ENCODE measurements around the gene PISD. TPM values are rescaled to one million over a fixed set of nuclear protein-coding genes. Genes with fewer than 3 reads are reported as not detected.

PISD gene
- total and polyA plus RNA-seq, 9 of the 15 experiments (the other 6 are each of a cell fraction or from before 2014, with no cell fraction given), result 24.5 to 65.9 (median 36.6) TPM

DNA sequence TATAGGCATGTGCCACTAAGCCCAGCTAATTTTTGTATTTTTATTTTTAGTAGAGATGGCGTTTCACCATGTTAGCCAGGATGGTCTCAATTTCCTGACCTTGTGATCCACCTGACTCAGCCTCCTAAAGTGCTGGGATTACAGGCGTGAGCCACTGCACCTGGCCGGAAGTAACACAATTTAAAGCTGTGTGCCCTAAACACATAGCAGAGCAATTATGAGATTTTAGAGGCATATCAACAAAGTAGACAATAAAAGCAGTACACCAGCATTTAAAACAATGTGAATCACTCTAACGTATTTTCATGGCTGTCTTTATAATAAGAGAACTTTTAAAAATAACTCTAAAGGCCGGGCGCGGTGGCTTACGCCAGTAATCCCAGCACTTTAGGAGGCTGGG lies 45.5 kb upstream of the PISD start:
- no peak for DNase-seq (ENCODE audit: extremely low read depth in 1 of 4, low spot score in 3 of 4)
- no peak for FAIRE-seq
- H3K27me3 ChIP-seq (ENCODE audit: control insufficient read depth in 2 of 2, insufficient read depth in 2 of 2, low read length in 2 of 2), result no peaks in the 10 kb centered on the region
- no peaks in the 10 kb centered on the region for H3K4me1 ChIP-seq (replicated peaks in 1 of 2; ENCODE audit: control insufficient read depth in 2 of 2, insufficient read depth in 2 of 2, low read length in 2 of 2)
- no TSS peak for BruUV-seq (replicated peaks)
- H3K4me3 ChIP-seq, result no peak overlapping the region
- H4K20me1 ChIP-seq (replicated peaks; ENCODE audit: control insufficient read depth, insufficient read depth, low read length), result no peaks in the 10 kb centered on the region
- CTCF ChIA-PET (ENCODE audit: low intra/inter-chr PET ratio), result no interaction called here
- no peak overlapping the region for H3K27ac ChIP-seq (ENCODE audit: extremely low read depth, low read depth, low read length)
- POLR2A ChIA-PET, result no interaction called here
- ATAC-seq, result no peak
- H3K79me2 ChIP-seq (ENCODE audit: control insufficient read depth, insufficient read depth, low read length), result no peaks in the 10 kb centered on the region
- WGBS (ENCODE audit: insufficient coverage, low coverage, missing lambda C conversion rate), result 88% methylated on average over 4 of the region's 8 CpGs
- no peak overlapping the region for H2AFZ ChIP-seq (ENCODE audit: low read depth, low read length)
- no peak overlapping the region for H3K9ac ChIP-seq (ENCODE audit: insufficient read depth in 1 of 2, low read depth in 2 of 2, low read length in 2 of 2)
- intact Hi-C loops (cut with micrococcal nuclease) (no loop called here), in situ Hi-C loops (cut with MboI) (no loop called here)
- peaks cover 37% of the 10 kb centered on the region; the same call in 2 of the 3 replicates for H3K36me3 ChIP-seq (ENCODE audit: control insufficient read depth, insufficient read depth, low read length)
- H3K9me3 ChIP-seq (replicated peaks; ENCODE audit: control insufficient read depth, insufficient read depth, low read depth, low read length), result no peaks in the 10 kb centered on the region
- no peak overlapping the region for H3K4me2 ChIP-seq (ENCODE audit: insufficient read depth, low read length)
- no peaks in the 10 kb centered on the region for H3K9me1 ChIP-seq (ENCODE audit: control insufficient read depth, insufficient read depth, low read length)
- TF ChIP-seq SMC3 (conservative IDR thresholded peaks at IDR 0.05; ENCODE audit: insufficient read depth, low read depth, low read length) (no peak), HIVEP1 (CRISPR knock-in tag; IDR thresholded peaks at IDR 0.05) (no peak), KDM2B (CRISPR knock-in tag; IDR thresholded peaks at IDR 0.05) (no peak), ZC3H11A (IDR thresholded peaks at IDR 0.05; ENCODE audit: low read depth, low read length) (no peak), HNRNPK (IDR thresholded peaks at IDR 0.05; ENCODE audit: low read depth, low read length, poor library complexity, severe bottlenecking) (no peak), MYC (IDR thresholded peaks at IDR 0.05; ENCODE audit: low read depth, low read length) (no peak), MYC (CRISPR knock-in tag; IDR thresholded peaks at IDR 0.05; ENCODE audit: borderline replicate concordance, low read depth) (no peak), COPS2 (conservative IDR thresholded peaks at IDR 0.05) (no peak), PPARD (CRISPR knock-in tag; IDR thresholded peaks at IDR 0.05) (no peak), CCAR2 (IDR thresholded peaks at IDR 0.05; ENCODE audit: low read depth, low read length) (no peak), CSDE1 (IDR thresholded peaks at IDR 0.05) (no peak), LARP7 (IDR thresholded peaks at IDR 0.05) (no peak)
- TF ChIP-seq, protein P1, sequence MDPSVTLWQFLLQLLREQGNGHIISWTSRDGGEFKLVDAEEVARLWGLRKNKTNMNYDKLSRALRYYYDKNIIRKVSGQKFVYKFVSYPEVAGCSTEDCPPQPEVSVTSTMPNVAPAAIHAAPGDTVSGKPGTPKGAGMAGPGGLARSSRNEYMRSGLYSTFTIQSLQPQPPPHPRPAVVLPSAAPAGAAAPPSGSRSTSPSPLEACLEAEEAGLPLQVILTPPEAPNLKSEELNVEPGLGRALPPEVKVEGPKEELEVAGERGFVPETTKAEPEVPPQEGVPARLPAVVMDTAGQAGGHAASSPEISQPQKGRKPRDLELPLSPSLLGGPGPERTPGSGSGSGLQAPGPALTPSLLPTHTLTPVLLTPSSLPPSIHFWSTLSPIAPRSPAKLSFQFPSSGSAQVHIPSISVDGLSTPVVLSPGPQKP (CRISPR knock-in tag; IDR thresholded peaks at IDR 0.05), result no peak
- TF ChIP-seq, protein P2, sequence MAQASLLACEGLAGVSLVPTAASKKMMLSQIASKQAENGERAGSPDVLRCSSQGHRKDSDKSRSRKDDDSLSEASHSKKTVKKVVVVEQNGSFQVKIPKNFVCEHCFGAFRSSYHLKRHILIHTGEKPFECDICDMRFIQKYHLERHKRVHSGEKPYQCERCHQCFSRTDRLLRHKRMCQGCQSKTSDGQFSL (CRISPR knock-in tag; IDR thresholded peaks at IDR 0.05), result no peak
- TF ChIP-seq, protein P2 (tag; IDR thresholded peaks at IDR 0.05), result no peak
- TF ChIP-seq, protein P3, sequence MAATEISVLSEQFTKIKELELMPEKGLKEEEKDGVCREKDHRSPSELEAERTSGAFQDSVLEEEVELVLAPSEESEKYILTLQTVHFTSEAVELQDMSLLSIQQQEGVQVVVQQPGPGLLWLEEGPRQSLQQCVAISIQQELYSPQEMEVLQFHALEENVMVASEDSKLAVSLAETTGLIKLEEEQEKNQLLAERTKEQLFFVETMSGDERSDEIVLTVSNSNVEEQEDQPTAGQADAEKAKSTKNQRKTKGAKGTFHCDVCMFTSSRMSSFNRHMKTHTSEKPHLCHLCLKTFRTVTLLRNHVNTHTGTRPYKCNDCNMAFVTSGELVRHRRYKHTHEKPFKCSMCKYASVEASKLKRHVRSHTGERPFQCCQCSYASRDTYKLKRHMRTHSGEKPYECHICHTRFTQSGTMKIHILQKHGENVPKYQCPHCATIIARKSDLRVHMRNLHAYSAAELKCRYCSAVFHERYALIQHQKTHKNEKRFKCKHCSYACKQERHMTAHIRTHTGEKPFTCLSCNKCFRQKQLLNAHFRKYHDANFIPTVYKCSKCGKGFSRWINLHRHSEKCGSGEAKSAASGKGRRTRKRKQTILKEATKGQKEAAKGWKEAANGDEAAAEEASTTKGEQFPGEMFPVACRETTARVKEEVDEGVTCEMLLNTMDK (IDR thresholded peaks at IDR 0.05; ENCODE audit: borderline replicate concordance, insufficient read depth, low read depth, low read length, poor library complexity, severe bottlenecking), result no peak
